Breast epithelium (tissue), 4 donors: Measurements from ENCODE around the gene MRPL24. TPM values are rescaled to one million over a fixed set of nuclear protein-coding genes. Genes with fewer than 3 reads are reported as not detected.
A peak's percentile ranks its signal among the peaks of the same experiment; 100 is the strongest.

Experiments used
- DNase-seq, 2 donors: peaks; one replicate each; pipeline ENCODE4 v3.0.0-alpha.2; 2019; ENCODE audit warnings: low spot score in 2 of 2
- H3K27ac ChIP-seq, 2 donors: fragments of 200-600 bp; sonication (generic) in 1 of 2; one replicate each; pipeline ENCODE4 v1.5.1; 2016 to 2019; ENCODE audit warnings: mild to moderate bottlenecking in 1 of 2
- H3K27me3 ChIP-seq, 2 donors: fragments of 200-600 bp; sonication (generic) in 1 of 2; one replicate each; pipeline versions ENCODE4 v1.5.1 to v1.6.0; 2017 to 2019; ENCODE audit warnings: control low read depth in 1 of 2, mild to moderate bottlenecking in 1 of 2
- H3K36me3 ChIP-seq: fragments of 200-600 bp; one replicate; pipeline ENCODE4 v1.5.1; 2019
- H3K4me1 ChIP-seq, 2 donors: fragments of 200-600 bp; sonication (generic); one replicate each; pipeline ENCODE4 v1.5.1; 2016 to 2019; ENCODE audit warnings: control low read depth in 1 of 2
- H3K4me3 ChIP-seq, 3 donors: fragments of 200-600 bp; sonication (generic); 1 replicate in 2 of 3; 2 replicates in 1 of 3; pipeline ENCODE4 v1.5.1; 2016 to 2019; ENCODE audit warnings: mild to moderate bottlenecking in 3 of 3, moderate library complexity in 2 of 3
- H3K9me3 ChIP-seq, 2 donors: fragments of 200-600 bp; sonication (generic) in 1 of 2; one replicate each; pipeline ENCODE4 v1.5.1; 2016 to 2019; ENCODE audit warnings: control low read depth in 1 of 2
- POLR2A ChIP-seq: fragments of 450-650 bp; IDR thresholded peaks from one replicate; pipeline ENCODE4 v1.6.1; 2016; ENCODE audit warnings: antibody characterized with exemption, mild to moderate bottlenecking, moderate library complexity
- POLR2AphosphoS5 ChIP-seq, 3 donors: sonication (generic); formaldehyde crosslinking; IDR thresholded peaks; one replicate each; pipeline ENCODE4 v1.6.1; 2017; ENCODE audit warnings: antibody characterized with exemption in 3 of 3
- intact Hi-C: fragments of 100-400 bp; cut with DNase I; formaldehyde crosslinking; loops from one replicate; pipeline ENCODE4 v1.15.1; 2023; ENCODE audit warnings: low total_unique reads
- total RNA-seq, 3 donors: library from RNA; depleted of rRNA; stranded (reverse); fragments of >200 nt; gene quantifications; one replicate each; pipeline ENCODE4 v1.1.0, GENCODE V29; 2016
- TF ChIP-seq, protein P1 (sequence below), 3 donors: fragments of 450-650 bp; IDR thresholded peaks; one replicate each; pipeline ENCODE4 v1.5.1; 2016 to 2017; ENCODE audit warnings: antibody characterized with exemption in 3 of 3, mild to moderate bottlenecking in 3 of 3, moderate library complexity in 3 of 3

Gene MRPL24
- total RNA-seq, 3 donors from 2014 or later: 36.6 to 63.9 (median 63.8) TPM

DNA sequence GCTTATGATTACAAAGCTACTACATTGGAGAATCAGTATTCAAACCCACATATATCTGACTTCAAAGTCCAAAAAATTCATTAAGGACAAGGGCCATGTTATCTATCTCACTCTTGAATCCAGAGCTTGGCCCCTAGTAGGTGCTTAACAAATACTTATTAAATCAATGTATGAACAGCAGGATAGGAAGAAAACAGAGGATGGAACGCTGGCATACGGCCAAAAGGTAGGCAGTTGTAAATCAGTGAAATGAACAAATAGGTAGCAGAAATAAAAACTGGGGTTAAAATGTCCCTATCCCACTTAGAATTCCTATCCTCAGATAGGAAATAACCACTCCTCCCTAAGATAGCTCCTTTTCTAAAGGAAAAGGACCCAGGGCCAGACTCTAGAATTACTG lies 2.0 kb downstream of the MRPL24 start:
- no peak for DNase-seq
- H3K27me3 ChIP-seq: no peaks in the 10 kb centered on the region
- H3K4me3 ChIP-seq: no peak overlapping the region
- intact Hi-C loops: no loop called here
- peaks cover 0 to 5% of the 10 kb centered on the region in 2 donors for H3K4me1 ChIP-seq
- TF ChIP-seq, protein P1, sequence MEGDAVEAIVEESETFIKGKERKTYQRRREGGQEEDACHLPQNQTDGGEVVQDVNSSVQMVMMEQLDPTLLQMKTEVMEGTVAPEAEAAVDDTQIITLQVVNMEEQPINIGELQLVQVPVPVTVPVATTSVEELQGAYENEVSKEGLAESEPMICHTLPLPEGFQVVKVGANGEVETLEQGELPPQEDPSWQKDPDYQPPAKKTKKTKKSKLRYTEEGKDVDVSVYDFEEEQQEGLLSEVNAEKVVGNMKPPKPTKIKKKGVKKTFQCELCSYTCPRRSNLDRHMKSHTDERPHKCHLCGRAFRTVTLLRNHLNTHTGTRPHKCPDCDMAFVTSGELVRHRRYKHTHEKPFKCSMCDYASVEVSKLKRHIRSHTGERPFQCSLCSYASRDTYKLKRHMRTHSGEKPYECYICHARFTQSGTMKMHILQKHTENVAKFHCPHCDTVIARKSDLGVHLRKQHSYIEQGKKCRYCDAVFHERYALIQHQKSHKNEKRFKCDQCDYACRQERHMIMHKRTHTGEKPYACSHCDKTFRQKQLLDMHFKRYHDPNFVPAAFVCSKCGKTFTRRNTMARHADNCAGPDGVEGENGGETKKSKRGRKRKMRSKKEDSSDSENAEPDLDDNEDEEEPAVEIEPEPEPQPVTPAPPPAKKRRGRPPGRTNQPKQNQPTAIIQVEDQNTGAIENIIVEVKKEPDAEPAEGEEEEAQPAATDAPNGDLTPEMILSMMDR (IDR thresholded peaks at IDR 0.05): no peak
- TF ChIP-seq POLR2A (no peak), POLR2AphosphoS5 (IDR thresholded peaks at IDR 0.05) (no peak)
- H3K36me3 ChIP-seq: peaks cover 6% of the 10 kb centered on the region
- no peak overlapping the region for H3K27ac ChIP-seq
- H3K9me3 ChIP-seq: no peaks in the 10 kb centered on the region

DNA sequence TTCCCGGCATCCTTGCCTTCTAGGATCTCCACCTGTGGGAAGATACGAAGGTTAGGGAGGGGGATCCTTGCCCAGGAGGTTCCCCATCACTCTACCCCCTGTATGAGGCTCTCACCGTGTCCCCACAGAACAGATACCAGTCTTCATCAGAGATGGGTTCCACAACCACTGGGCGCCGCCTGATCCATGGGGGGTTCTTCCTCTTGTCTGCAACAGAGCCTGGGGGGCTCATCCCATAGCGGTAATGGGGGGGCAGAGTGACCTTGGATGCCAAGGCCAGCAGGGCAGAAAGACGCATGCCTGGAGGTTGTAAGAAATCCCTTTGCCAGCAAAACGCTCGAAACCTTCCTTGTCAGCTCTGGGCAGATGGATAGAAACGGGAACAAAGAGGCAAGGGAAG lies 2.5 kb downstream of the MRPL24 start:
- no peaks in the 10 kb centered on the region for H3K9me3 ChIP-seq
- intact Hi-C loops: no loop called here

DNA sequence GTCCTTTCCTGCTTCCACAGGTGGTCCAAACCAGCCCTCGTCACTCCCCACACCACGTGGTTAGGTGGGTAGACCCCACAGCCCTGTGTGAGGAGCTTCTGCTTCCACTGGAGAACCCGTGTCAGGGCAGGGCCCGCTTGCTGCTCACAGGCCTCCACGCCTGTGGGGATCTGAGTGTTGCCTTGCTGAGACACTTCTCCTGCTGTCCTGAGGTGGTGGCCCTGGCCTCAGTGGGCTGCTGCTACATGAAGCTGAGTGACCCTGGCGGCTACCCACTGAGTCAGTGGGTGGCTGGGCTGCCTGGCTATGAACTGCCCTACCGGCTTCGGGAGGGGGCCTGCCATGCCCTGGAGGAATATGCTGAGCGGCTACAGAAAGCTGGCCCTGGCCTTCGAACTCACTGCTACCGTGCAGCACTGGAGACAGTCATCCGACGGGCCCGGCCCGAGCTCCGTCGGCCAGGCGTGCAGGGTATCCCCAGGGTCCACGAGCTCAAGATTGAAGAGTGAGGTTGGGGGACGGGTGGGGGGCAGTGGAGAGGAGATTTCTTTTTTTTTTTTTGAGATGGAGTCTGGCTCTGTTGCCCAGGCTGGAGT lies 6.8 kb downstream of the MRPL24 start:
- Histone ChIP-seq H3K27me3 (no peaks in the 10 kb centered on the region), H3K9me3 (no peaks in the 10 kb centered on the region), H3K27ac (no peak overlapping the region), H3K4me1 (no peaks in the 10 kb centered on the region), H3K36me3 (peaks cover 6% of the 10 kb centered on the region), H3K4me3 (no peak overlapping the region)
- no peak for DNase-seq
- intact Hi-C loops: no loop called here
- no peak for TF ChIP-seq POLR2AphosphoS5 (IDR thresholded peaks at IDR 0.05)
- TF ChIP-seq, protein P1 (IDR thresholded peaks at IDR 0.05): no peak
- TF ChIP-seq POLR2A: no peak

More for the DNA sequence above, 2.5 kb downstream of the MRPL24 start:
- H3K4me3 ChIP-seq: no peak overlapping the region
- H3K4me1 ChIP-seq: peaks cover 0 to 5% of the 10 kb centered on the region in 2 donors
- H3K27ac ChIP-seq: no peak overlapping the region
- peaks cover 6% of the 10 kb centered on the region for H3K36me3 ChIP-seq
- TF ChIP-seq POLR2AphosphoS5 (IDR thresholded peaks at IDR 0.05) (no peak), POLR2A (no peak)
- TF ChIP-seq, protein P1 (IDR thresholded peaks at IDR 0.05): no peak
- no peak for DNase-seq
- no peaks in the 10 kb centered on the region for H3K27me3 ChIP-seq

DNA sequence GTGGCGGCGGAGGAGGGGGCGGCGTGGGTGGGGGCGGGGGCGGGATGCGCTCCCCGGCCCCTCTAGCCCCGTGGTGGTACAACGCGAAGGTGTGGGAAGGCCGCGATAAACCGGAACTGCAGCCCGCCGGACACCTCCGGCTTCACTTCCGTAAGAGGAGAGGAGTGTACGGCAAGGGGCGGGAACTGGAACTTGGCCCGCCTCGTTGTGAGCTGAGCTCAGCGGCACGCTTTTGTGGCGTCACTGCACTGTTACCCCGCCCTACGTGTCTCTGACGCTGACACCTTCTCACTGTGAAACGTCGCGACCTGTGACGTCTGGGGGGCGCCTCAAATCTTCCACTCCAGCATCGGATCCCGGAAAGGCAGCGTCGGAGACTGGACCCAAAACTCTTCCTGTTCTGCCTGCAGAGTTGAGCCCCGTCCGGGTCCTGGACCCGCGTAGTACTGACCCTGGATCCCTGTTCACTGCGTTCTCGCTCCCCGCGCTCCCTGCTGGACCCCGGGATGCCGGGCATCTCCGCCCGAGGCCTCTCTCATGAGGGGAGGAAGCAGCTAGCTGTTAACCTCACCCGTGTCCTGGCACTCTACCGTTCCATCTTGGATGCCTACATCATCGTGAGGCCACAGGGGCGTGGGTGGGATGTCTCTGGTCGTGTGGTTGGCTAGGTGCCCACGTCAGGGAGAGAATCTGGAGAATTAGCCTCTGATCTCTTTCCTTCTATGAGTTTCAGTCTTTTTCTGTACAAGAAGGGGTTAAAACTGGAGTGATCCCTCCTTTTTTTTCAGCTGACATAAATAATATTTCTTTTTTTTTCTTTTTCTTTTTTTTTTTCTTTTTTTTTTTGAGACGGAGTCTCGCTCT lies 12.1 kb downstream of the MRPL24 start, which contains the start of gene ISG20L2:
Gene ISG20L2 (minus strand): TSS at position 168 of the 864 bp plus-strand sequence. CDS start 1,114 bp downstream, outside the sequence.
- peak; percentile 97 to 98 for DNase-seq
- no peaks in the 10 kb centered on the region for H3K9me3 ChIP-seq
- H3K36me3 ChIP-seq: no peaks in the 10 kb centered on the region
- peak within 1 kb of the TSS; percentile 97 to 99 for H3K27ac ChIP-seq
- H3K4me1 ChIP-seq: peaks cover 11 to 26% of the 10 kb centered on the region in 2 donors
- peak within 1 kb of the TSS; percentile 88 to 96 (median 90) for H3K4me3 ChIP-seq
- H3K27me3 ChIP-seq: no peaks in the 10 kb centered on the region
- intact Hi-C loops: loop anchor here (10.0 kb wide), 1 partner anchor 136 kb away; the partner anchor contains the start of gene NTRK1
- TF ChIP-seq POLR2AphosphoS5 (IDR thresholded peaks at IDR 0.05) (peak; percentile 34 to 81 (median 77)), POLR2A (peak; percentile 60)
- TF ChIP-seq, protein P1 (IDR thresholded peaks at IDR 0.05): no peak
